Smooth muscle cell (in vitro differentiated cells): ENCODE measurements around the gene LRRC10B. TPM values are rescaled to one million over a fixed set of nuclear protein-coding genes. Genes with fewer than 3 reads are reported as not detected.

ENCODE experiments used
- DNase-seq: peaks from one replicate; lab custom pipeline; 2025; ENCODE audit not compliant: unreplicated experiment; lab: John Stamatoyannopoulos, UW
- H2AFZ ChIP-seq: fragments of 200-600 bp; sonication (generic); 2 replicates; pipeline ENCODE4 v1.6.0; 2016; ENCODE audit warnings: antibody characterized with exemption, low read depth, mild to moderate bottlenecking
- H3F3A ChIP-seq: fragments of 200-600 bp; sonication (generic); 2 replicates; pipeline ENCODE4 v1.6.0; 2017; ENCODE audit warnings: antibody characterized with exemption, low read depth
- H3K27ac ChIP-seq: fragments of 200-600 bp; sonication (generic); 2 replicates; pipeline ENCODE4 v1.5.1; 2016; ENCODE audit warnings: low read depth, mild to moderate bottlenecking
- H3K27me3 ChIP-seq: fragments of 200-600 bp; sonication (generic); 2 replicates; pipeline ENCODE4 v1.6.1; 2016; ENCODE audit warnings: low read depth, mild to moderate bottlenecking
- H3K36me3 ChIP-seq: fragments of 200-600 bp; sonication (generic); 2 replicates; pipeline ENCODE4 v1.5.1; 2016; ENCODE audit warnings: low read depth
- H3K4me1 ChIP-seq: fragments of 200-600 bp; sonication (generic); 2 replicates; pipeline ENCODE4 v1.5.1; 2016; ENCODE audit warnings: low read depth
- H3K4me2 ChIP-seq: fragments of 200-600 bp; sonication (generic); 2 replicates; pipeline ENCODE4 v1.6.0; 2016; ENCODE audit warnings: mild to moderate bottlenecking
- H3K4me3 ChIP-seq: fragments of 200-600 bp; sonication (generic); 2 replicates; pipeline ENCODE4 v1.5.1; 2016; ENCODE audit warnings: mild to moderate bottlenecking
- H3K79me2 ChIP-seq: fragments of 200-600 bp; sonication (generic); 2 replicates; pipeline ENCODE4 v1.6.0; 2016; ENCODE audit warnings: low read depth, mild to moderate bottlenecking
- H3K9ac ChIP-seq: fragments of 200-600 bp; sonication (generic); 2 replicates; pipeline ENCODE4 v1.6.0; 2016; ENCODE audit warnings: low read depth
- H3K9me3 ChIP-seq: fragments of 200-600 bp; sonication (generic); replicated peaks from 2 replicates; pipeline ENCODE4 v1.5.1; 2016; ENCODE audit warnings: low read depth
- H4K20me1 ChIP-seq: fragments of 200-600 bp; sonication (generic); 2 replicates; pipeline ENCODE4 v1.6.0; 2016; ENCODE audit warnings: low read depth
- CTCF ChIP-seq: fragments of 200-600 bp; sonication (generic); IDR thresholded peaks from 2 replicates; pipeline ENCODE4 v1.5.1; 2017; ENCODE audit warnings: borderline replicate concordance, mild to moderate bottlenecking, antibody characterized with exemption; ENCODE audit not compliant: insufficient read depth, poor library complexity, severe bottlenecking
- WGBS: methylation state at CpG from one replicate; pipeline ENCODE4 v1.1.7; 2016; ENCODE audit warnings: low lambda C conversion rate; 5-methylcytosine and 5-hydroxymethylcytosine counted together
- polyA plus RNA-seq: library from polyadenylated mRNA; unstranded; fragments of >200 nt; fragmentation: Nextera tagmentation; extraction: Ambion mirVana; gene quantifications from 2 replicates; pipeline ENCODE4 v1.2.1, GENCODE V29; 2016
- total RNA-seq: library from RNA; depleted of rRNA; stranded (reverse); fragments of >200 nt; gene quantifications from 2 replicates; pipeline ENCODE4 v1.2.3, GENCODE V29; 2014

Gene LRRC10B
- total and polyA plus RNA-seq, 2 experiments from 2014 or later = 0.11 to 2.2 TPM

GRCh38 chr11:61486011-61486620 lies 22.4 kb upstream of the LRRC10B start:
- Histone ChIP-seq H3K9ac (no peak overlapping the region), H3K4me1 (peaks cover 10% of the 10 kb centered on the region), H3K36me3 (no peaks in the 10 kb centered on the region), H4K20me1 (peaks cover 11% of the 10 kb centered on the region), H3K4me3 (no peak overlapping the region), H3F3A (no peaks in the 10 kb centered on the region), H2AFZ (no peak overlapping the region), H3K79me2 (no peaks in the 10 kb centered on the region), H3K4me2 (no peak overlapping the region), H3K9me3 (no peaks in the 10 kb centered on the region), H3K27ac (no peak overlapping the region), H3K27me3 (no peaks in the 10 kb centered on the region)
- DNase-seq = no peak
- WGBS = 86% methylated on average over 6 of the region's 6 CpGs
- no peak for TF ChIP-seq CTCF

GRCh38 chr11:61486779-61487178 lies 21.8 kb upstream of the LRRC10B start:
- H3K4me1 ChIP-seq = peaks cover 10% of the 10 kb centered on the region
- H3K9ac ChIP-seq = no peak overlapping the region
- TF ChIP-seq CTCF = no peak
- H2AFZ ChIP-seq = no peak overlapping the region
- no peaks in the 10 kb centered on the region for H3K9me3 ChIP-seq
- H3K27me3 ChIP-seq = no peaks in the 10 kb centered on the region
- H3K36me3 ChIP-seq = no peaks in the 10 kb centered on the region
- H3K27ac ChIP-seq = no peak overlapping the region
- H4K20me1 ChIP-seq = peaks cover 5% of the 10 kb centered on the region
- H3K4me3 ChIP-seq = no peak overlapping the region
- 70% methylated on average over 4 of the region's 5 CpGs for WGBS
- no peak for DNase-seq
- H3K4me2 ChIP-seq = no peak overlapping the region
- no peaks in the 10 kb centered on the region for H3F3A ChIP-seq
- H3K79me2 ChIP-seq = no peaks in the 10 kb centered on the region

GRCh38 chr11:61487342-61488025 lies 21.1 kb upstream of the LRRC10B start:
- Histone ChIP-seq H3F3A (no peaks in the 10 kb centered on the region), H2AFZ (no peak overlapping the region), H3K79me2 (no peaks in the 10 kb centered on the region), H3K9ac (no peak overlapping the region), H3K36me3 (no peaks in the 10 kb centered on the region), H3K9me3 (no peaks in the 10 kb centered on the region), H3K27ac (no peak overlapping the region), H4K20me1 (peaks cover under 1% of the 10 kb centered on the region), H3K4me3 (no peak overlapping the region), H3K4me2 (no peak overlapping the region), H3K27me3 (no peaks in the 10 kb centered on the region), H3K4me1 (peaks cover 10% of the 10 kb centered on the region)
- DNase-seq = no peak
- no peak for TF ChIP-seq CTCF
- 89% methylated on average over 4 of the region's 4 CpGs for WGBS
